GM21526 (cell line): ENCODE data around the gene SELENON.

Source experiments
- ATAC-seq: cut with Tn5 transposase; IDR thresholded peaks from one replicate; pipeline ENCODE4 v1.9.1; 2021; ENCODE audit warnings: moderate library complexity; ENCODE audit not compliant: unreplicated experiment, low FRiP score

The SELENON gene

GRCh38 chr1:25769625-25770383 lies 30.2 kb upstream of the SELENON start:
- no peak for ATAC-seq

DNA sequence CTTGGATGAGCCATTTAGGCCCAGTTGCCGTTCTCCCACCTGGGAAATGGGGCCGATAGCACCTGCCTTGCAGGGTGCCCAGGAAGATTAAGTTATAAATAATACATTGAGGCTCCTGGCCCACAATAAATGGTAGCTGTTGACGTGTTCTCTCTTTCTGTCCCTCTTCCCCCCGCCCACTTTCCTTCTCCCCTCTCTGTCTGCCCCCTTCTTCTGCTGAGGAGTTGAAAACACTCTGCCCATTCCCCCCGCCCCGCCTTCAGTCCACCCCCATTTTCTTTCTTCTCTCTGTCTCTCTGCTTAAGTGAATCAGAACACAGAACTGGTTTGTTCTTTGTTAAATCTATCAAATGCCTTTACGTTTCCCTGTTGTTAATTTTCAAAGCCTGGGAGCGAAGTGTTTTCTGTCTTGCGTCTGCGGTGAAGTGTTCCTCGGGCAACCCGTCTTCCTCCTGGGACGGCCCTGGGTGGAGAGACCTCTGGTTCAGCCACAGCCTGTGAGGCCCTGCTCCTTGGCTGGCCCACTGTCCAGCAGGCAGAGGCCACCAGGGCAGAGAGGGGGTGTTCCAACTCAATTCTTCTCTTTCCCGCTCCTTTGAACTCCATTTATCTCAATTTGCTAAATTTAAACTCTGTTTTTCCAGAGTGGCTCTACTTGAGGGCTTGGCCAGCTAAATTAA lies 29.3 kb upstream of the SELENON start:
- no peak for ATAC-seq

- ATAC-seq, result no peak
These were observed 28.5 kb upstream of the SELENON start for GRCh38 chr1:25771221-25772114.

- ATAC-seq, result no peak
These were observed 27.8 kb upstream of the SELENON start for GRCh38 chr1:25772164-25772563.

- ATAC-seq, result no peak
These were observed 27.2 kb upstream of the SELENON start for GRCh38 chr1:25772692-25773245.

- no peak for ATAC-seq
These were observed 26.4 kb upstream of the SELENON start for GRCh38 chr1:25773441-25774125.

DNA sequence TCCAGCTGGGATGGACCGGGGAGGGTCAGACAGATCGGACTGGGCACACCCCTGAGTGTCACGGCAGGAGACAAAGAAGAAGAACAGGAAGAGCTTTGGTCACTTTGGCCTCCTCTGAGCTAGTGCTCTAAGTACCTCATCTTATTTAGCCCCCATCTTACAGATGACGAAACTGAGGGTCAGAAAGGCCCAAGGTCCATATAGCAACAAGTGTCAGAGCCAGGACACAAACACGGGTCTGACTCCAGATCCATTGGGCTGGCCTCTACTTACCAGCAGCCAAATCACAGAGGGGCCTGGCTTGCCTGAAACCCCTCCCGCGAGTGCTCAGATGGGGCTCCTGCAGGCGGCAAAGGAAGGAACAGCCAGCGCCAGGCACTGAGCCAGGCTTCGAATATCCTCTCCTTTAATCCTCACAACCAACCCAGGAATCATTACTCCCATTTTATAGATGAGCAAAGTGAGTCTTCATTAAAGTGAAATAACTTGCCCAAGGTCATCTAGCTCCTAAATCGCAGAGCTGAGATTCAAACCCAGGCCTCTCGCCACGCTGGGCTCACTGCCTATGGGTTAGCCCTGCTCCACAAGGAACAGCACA lies 25.7 kb upstream of the SELENON start:
- no peak for ATAC-seq

DNA sequence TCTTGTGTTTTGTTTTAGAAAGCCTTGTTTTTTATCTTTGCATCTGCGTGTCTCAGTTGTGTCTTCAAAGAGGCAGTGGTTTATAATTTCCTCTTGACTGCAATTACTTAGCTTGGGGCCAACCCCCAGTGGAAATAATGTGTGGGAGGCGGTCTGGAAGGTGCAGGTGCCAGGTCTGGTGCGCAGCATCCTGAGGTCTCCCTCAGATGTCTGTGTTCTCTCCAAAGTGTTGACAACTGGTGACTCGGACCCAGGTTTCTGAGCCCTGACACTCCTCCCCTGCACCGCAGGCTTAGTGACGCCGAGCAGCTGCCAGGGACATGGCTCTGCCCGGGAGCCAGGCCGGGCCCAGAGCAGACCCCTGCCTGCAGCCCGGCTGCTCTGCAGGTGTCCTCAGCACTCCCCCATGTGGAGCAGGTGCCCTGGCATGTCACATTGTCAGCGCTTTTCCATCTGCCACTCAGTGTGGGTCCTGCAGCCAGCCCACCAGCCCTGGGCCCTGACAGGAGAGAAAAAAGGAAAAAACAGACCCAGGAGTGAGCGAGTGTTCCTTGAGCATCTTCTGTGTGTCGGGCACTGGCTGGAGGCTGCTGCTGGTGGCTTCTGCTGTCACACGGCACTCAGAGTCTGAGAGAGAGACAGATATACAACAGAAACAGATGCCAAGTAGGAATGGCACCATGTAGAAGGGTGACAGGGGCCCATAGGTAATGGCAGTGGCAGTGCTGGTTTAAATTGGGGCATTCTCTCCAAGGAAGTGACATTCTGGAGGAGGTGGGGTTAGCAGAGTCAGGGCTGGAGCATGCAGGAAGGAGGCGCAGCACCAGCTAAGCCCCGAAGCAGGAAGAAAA lies 24.8 kb upstream of the SELENON start:
- no peak for ATAC-seq

- no peak for ATAC-seq
These were observed 20.6 kb upstream of the SELENON start for GRCh38 chr1:25779388-25779787.

GRCh38 chr1:25779894-25780293 lies 20.1 kb upstream of the SELENON start:
- ATAC-seq, result no peak

DNA sequence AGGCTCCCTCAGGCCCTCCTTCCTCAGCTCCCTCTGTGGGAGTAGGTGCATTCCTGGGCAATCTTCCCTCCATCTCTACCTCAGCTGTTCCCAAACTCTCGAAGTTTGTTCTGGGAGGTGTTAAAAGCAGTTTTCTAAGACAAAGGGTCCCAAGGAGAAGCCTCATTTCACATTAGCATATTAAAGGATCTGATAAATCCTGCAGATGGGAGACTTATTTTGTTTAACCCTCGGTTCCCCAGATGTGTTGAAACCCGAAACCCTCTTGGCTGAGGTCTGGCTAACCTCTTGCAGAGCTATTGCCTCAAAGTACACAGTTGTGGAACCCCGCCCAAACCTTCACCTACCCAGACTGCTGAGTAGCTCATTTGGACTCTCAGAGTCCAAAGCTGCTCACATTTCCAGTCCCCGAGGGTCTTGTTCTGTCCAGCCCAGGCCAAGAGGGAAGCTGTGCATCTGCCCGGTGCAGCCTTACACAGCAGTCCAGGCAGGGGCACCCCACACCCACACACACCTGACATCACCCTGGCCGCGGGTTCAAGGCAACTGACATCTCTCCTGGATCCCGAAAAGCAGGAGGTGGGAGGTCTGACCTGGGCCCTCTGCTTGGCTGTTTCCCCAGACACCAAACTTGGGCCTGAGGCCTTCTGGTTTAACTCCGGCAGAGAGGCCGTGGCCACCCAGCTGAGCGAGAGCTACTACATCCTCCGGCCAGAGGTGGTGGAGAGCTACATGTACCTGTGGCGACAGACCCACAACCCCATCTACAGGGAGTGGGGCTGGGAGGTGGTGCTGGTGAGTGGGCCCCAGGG lies 19.5 kb upstream of the SELENON start:
- no peak for ATAC-seq

GRCh38 chr1:25781130-25781433 lies 18.9 kb upstream of the SELENON start:
- no peak for ATAC-seq

- no peak for ATAC-seq
These were observed 17.3 kb upstream of the SELENON start for GRCh38 chr1:25782608-25783201.

DNA sequence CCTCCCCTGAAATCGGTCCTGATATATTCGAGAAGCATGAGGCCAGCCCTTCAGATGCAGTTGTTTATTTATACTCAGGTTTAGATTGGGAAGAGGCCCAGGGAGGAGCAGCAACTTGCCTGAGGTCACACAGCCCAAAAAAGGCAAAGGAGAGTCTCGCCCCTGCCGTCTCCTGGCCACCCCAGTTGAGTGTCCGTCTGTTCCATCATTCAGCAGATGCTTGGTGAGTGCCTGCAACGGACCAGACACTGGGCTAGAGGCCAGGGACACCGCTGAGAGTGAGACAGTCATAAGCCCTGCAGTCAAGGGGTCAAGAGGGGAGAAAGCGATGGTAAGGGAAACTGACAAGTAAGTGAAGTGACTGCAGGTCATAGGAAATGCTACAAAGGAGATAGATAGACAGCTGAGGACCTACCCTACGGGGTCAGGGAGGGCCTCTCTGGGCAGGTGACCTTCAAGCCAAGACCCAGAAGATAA lies 15.4 kb upstream of the SELENON start:
- no peak for ATAC-seq

GRCh38 chr1:25785333-25786067 lies 14.5 kb upstream of the SELENON start:
- ATAC-seq, result no peak

DNA sequence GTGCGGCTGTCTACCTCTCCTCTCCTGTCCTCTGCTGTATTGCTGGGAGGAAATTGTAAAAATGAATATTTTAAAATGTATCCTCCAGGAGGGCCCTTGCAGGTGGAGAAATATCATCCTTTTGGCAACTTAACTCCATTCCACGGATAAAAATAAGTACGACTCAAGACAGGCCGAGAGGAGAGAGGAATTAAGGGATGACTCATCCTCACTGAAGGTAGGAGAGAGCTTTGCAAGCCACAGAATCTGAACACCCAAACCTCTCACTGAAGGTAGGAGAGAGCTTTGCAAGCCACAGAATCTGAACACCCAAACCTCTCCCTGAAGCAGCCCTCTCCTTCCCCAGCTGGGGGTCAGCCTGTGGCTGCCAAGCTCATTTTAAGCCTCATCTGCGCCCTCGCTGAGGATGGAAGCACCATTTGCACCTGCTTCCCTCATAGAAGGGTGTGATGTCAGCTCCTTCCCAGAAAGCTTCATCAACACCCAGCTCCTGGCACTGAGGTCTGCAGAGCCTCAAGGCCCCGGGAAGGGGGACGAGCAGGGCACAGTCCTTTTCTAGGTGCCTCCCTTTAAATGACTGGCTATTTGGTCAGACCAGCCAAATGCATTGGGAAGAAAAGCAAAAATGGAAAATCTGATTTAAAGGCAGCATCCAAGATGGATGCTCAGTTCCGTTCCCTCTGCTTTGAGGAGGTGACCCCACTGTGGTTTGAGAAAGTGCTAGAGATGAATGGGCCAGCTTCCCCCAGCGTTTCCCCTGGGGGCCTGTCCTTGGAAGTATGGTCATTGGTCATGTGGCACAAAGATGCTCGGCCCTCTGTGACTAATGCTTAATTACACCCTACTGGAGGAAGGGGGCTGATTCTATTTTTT lies 12.9 kb upstream of the SELENON start:
- no peak for ATAC-seq
